Glomerular endothelial cell (primary cell): ENCODE results near the gene ABHD8. TPM values are rescaled to one million over a fixed set of nuclear protein-coding genes. Genes with fewer than 3 reads are reported as not detected.
A peak's percentile ranks its signal among the peaks of the same experiment; 100 is the strongest.

Experiments used
- DNase-seq: peaks from one replicate; pipeline ENCODE4 v3.0.0-alpha.2; 2011; ENCODE audit warnings: low read depth, low spot score; ENCODE audit errors: extremely low read depth
- total RNA-seq: library from RNA; depleted of rRNA; stranded (reverse); fragments of >200 nt; gene quantifications from 2 replicates; pipeline ENCODE4 v1.2.3, GENCODE V29; 2015

ABHD8 gene
- total RNA-seq, 1 donor from 2014 or later: 9.3 TPM

DNA sequence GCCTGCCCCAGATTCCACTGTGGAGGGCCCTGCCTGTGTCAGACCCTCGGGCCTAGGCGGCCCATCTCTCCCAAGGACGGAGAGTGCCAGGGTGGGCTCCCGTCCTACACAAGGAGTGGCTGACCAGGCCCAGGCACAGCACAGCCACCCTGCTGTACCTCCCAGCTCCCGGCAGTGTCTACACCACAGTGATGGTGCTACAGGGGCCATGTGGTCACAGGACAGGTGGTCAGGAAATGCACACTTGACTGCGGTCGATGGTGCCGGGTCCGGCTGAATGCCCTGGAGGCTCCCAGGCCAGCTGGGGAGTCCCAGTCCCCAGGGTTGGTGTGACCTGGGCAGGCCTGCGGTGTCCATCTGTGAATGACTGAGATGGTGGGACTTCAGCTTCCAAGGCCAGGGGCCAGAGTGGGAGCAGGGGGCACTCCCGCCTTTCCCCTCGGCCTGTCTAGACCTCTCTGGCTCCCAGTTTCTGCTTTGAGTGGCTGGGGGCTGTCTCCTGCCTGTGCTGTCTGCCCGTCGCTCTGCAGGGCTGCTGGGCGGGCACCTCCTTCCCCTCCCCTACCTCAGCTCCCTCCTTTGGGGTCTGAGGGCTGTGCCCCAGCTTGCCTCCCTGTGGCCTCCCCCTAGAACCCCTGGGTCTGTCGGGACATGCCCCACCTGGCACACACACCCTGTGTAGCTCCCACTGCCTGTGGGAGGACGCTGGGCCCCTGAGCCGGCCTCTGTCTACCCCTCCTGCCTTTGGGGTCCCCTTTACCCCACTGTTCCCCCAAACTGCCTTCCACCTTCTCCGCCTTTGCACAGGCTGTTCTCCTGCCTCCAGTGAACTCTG is 18.6 kb upstream of the ABHD8 start:
- DNase-seq: no peak

GRCh38 chr19:17320435-17320834 is 17.2 kb upstream of the ABHD8 start:
- no peak for DNase-seq

- DNase-seq: no peak
Observed at GRCh38 chr19:17319473-17320238, 16.4 kb upstream of the ABHD8 start.

- no peak for DNase-seq
Observed at GRCh38 chr19:17318966-17319365, 15.7 kb upstream of the ABHD8 start.

DNA sequence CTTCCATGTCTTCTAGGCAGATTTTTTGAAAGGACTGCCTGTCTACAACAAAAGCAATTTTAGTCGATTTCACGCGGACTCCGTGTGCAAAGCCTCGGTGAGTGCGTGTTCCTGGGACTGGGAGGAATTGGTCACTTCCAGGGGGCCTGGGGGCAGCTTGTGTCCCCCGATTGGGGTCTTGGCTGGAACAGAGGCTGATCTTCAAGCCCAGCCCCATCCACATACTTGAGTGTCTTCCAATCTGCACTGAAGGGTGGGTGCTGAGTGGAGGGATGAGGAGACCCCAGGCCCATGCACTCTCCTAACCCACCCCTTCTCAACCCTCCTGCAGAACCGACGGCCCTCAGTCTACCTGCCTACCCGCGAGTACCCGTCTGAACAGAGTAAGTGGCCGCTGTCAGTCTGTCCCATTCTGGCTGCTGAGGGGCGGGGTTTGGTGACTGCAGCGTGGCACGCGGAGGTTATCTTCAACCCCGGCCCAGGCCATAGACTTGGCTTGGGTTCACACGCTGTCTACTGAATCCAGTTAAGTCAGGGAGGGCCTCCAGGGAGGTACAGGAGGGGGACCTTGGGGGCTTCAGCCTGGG is 10.9 kb upstream of the ABHD8 start:
- DNase-seq: no peak

GRCh38 chr19:17312189-17313113 is 9.2 kb upstream of the ABHD8 start:
- DNase-seq: no peak

DNA sequence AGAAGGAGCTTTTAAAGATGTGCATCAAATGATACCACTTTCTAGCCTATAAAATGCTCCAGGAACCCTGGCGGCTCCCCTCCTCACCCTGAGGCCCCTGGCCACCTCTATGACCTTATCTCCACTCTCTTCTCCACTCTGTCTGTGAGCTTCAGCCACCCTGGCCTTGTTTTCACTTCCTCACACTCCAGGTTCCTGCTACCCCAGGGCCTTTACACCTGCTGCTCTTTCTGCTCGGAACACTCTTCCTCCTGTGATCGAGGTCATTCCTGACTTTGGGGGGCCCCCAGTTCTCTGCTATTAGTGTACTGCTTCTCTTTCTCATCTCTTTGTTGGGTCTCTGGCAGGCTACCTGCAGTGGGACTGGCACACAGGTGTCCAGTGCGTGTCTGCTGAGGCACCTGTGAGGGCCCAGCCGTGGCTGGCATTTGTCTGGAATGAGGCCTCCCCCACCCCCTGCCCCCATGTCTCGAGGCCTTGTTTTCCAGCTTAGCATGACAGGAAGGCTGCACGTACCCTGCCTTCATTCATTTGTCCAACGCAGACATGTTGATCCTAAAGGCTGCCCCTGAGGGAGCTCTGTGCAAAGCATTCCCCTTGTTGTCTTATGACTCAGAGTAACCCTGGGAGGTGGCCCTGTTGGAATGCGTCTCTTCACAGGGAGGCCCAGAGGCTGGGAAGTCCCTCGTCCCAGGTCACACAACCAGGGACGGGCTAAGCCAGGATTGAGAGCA is 8.4 kb upstream of the ABHD8 start:
- DNase-seq: no peak

DNA sequence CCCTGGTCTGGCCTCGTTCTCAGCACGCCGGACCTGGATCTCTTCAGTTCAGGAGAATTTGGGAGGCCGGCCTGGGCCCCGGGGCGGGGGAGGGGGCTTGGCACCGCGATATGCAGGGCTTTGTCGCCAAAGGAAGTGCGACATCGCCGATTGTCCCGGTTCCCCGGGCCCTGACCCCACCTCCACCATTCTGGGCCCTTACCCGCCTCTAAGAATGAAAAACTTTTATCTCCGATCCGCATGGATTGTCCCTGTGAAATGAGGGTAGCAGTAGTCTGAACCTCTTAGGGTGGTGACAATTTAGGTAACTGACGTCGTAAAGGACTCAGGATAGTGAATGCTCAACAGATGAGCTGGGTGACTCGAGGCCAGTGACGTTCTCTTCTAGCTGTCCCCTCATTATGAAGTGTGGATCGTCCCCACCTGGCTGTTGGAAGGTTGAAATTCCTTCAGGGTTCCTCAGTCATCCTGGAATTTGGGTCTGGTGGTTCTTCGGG is 6.8 kb upstream of the ABHD8 start:
- no peak for DNase-seq

DNA sequence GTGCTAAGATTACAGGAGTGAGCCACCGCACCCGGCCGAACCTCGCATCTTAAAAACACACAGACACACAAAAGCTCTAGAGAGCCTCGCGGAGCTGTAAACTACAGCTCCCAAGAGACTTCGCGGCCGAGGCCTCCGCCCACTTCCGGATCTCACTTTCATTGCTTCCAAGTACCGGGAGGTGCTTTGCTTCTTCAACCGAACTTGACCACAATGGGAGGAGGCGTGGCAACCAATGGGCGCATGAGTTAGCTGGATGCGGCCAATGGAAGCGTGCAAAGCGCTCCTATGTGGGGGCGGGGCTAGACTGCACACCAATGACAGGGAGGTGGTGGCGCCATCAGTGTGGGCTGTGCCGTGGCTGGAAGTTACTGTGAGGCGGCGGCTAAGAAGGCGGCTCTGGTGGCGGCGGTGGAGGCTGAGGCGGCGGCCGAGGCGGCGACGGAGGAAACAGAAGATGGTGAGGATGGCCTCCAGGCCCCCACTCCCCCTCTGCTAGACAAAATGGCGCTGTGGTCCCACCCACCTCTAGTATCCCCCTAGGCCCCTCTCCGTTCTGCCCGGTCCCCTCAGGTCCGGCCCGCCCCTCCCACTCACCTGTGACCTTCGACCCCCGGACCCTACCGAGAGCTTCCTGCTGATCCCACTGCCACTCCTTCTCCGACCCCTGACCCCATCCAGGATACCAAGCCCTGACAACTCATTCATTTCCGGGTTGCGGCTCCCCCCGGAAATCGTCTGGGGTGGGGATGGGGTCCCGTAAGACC is 6.2 kb upstream of the ABHD8 start, which contains the start of gene DDA1:
Gene DDA1 (plus strand): TSS at position 366 of the 767 bp plus-strand sequence. CDS start 92 bp downstream, at position 458.
- peak; percentile 98 for DNase-seq

- no peak for DNase-seq
Observed at GRCh38 chr19:17307876-17308377, 4.7 kb upstream of the ABHD8 start.

GRCh38 chr19:17306285-17306714 is 3.1 kb upstream of the ABHD8 start:
- no peak for DNase-seq

DNA sequence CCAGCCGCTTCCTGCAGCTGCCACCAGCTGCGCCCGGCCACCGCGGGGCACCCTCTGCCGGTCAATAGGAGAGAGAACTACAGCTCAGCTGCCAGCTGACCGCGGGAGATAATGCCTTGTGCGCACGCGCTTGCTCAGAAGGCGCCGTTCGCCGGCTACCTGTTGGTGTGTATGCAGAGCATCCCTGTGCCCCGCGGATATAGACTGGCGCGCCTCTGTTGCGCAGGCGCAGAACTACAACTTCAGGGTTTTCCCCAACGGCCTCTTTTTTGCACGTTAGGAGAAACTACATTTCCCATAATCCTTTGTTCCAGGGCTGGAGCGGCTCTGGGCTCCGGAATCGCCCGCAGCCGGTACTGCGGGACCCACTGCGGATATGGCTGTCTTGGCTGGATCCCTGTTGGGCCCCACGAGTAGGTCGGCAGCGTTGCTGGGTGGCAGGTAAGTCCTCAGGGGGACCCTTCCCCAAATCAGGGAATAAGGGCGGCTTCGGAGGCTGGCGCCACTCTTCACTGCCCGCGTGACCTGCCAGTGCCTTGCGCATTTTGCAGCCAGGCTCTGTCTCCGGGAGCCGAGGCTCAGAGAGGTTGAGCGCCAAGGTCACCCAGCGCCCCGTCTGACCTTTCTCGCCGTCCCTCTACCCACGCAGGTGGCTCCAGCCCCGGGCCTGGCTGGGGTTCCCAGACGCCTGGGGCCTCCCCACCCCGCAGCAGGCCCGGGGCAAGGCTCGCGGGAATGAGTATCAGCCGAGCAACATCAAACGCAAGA is 2.5 kb upstream of the ABHD8 start, which contains the start of gene MRPL34:
Gene MRPL34 (plus strand): TSS at position 356 of the 768 bp plus-strand sequence. CDS start 21 bp downstream, at position 377.
- peak; percentile 87 for DNase-seq

DNA sequence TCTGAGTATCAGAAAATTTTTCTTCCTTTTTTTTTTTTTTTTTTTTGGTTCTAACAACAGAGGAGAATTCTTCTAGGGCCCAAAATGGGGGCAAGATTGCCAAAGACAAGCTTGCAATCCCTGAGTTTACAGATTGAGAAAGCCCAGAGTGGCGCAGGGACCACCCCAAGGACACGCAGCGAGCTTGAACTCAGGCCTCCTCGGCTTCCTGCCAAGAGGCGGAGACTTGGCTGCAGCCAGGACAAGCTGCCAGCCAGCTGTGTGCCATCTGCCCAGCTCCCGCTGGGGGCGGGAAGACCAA is 1.9 kb upstream of the ABHD8 start:
- DNase-seq: no peak

GRCh38 chr19:17304386-17305215 is 1.4 kb upstream of the ABHD8 start:
- no peak for DNase-seq

DNA sequence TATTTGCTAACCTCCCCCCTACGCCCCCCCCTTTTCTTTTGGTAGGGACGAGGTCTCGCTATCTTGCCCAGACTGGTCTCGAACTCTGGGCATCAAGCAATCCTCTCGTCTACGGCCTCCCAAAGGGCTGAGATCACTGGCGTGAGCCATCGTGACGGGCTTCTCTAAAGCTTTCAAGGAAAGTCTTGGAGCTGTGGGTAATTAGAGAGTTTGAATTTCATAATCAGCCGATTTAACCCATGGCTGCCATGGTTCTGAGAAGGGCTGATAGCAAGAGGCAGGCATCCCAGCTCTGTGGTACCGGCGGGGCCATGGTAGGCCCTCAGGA is 679 bp upstream of the ABHD8 start:
- DNase-seq: no peak

- DNase-seq: no peak
Observed at GRCh38 chr19:17302391-17303166, 646 bp downstream of the ABHD8 start.
